C4-2B (cell line): ENCODE data around the gene COL26A1.

Experiments used
- CTCF ChIP-seq: fragments of 450-650 bp; conservative IDR thresholded peaks from 2 replicates; pipeline ENCODE4 v1.5.1; 2017; ENCODE audit warnings: mild to moderate bottlenecking
- ZFX ChIP-seq: fragments of 450-650 bp; IDR thresholded peaks from 2 replicates; pipeline ENCODE4 v1.6.1; 2017

GRCh38 chr7:101575168-101575567 lies 212.5 kb downstream of the COL26A1 start:
- TF ChIP-seq CTCF (no peak), ZFX (no peak)
